Embryonic facial prominence (tissue), 1 donor: ENCODE results near the gene TNFRSF11A.

Source experiments
- DNase-seq: peaks from one replicate; pipeline ENCODE4 v3.0.0-alpha.2; 2016; ENCODE audit errors: extremely low spot score

Gene TNFRSF11A

GRCh38 chr18:62343316-62343715, 18.2 kb downstream of the TNFRSF11A start:
- DNase-seq, result no peak

- DNase-seq, result no peak
Measured at GRCh38 chr18:62345909-62346308, 20.8 kb downstream of the TNFRSF11A start.

GRCh38 chr18:62346333-62347088, 21.4 kb downstream of the TNFRSF11A start:
- no peak for DNase-seq

GRCh38 chr18:62347089-62347506, 22.0 kb downstream of the TNFRSF11A start:
- no peak for DNase-seq

GRCh38 chr18:62348474-62348873, 23.4 kb downstream of the TNFRSF11A start:
- DNase-seq, result no peak

- DNase-seq, result no peak
Measured at GRCh38 chr18:62353170-62353569, 28.1 kb downstream of the TNFRSF11A start.

- DNase-seq, result no peak
Measured at GRCh38 chr18:62354151-62354550, 29.0 kb downstream of the TNFRSF11A start.

GRCh38 chr18:62357079-62357719, 32.1 kb downstream of the TNFRSF11A start:
- DNase-seq, result no peak

GRCh38 chr18:62360805-62361204, 35.7 kb downstream of the TNFRSF11A start:
- no peak for DNase-seq

- no peak for DNase-seq
Measured at GRCh38 chr18:62361288-62361687, 36.2 kb downstream of the TNFRSF11A start.

- DNase-seq, result no peak
Measured at GRCh38 chr18:62364558-62364957, 39.4 kb downstream of the TNFRSF11A start.

- no peak for DNase-seq
Measured at GRCh38 chr18:62365420-62365819, 40.3 kb downstream of the TNFRSF11A start.

GRCh38 chr18:62366992-62367391, 41.9 kb downstream of the TNFRSF11A start:
- DNase-seq, result no peak

GRCh38 chr18:62368100-62368499, 43.0 kb downstream of the TNFRSF11A start:
- DNase-seq, result no peak

- DNase-seq, result no peak
Measured at GRCh38 chr18:62369129-62369644, 44.1 kb downstream of the TNFRSF11A start.

- peak; percentile 28 for DNase-seq
Measured at GRCh38 chr18:62370366-62370765, 45.3 kb downstream of the TNFRSF11A start.

GRCh38 chr18:62371436-62371835, 46.3 kb downstream of the TNFRSF11A start:
- no peak for DNase-seq

- DNase-seq, result no peak
Measured at GRCh38 chr18:62372156-62372555, 47.0 kb downstream of the TNFRSF11A start.

GRCh38 chr18:62372882-62373281, 47.8 kb downstream of the TNFRSF11A start:
- DNase-seq, result no peak

- DNase-seq, result no peak
Measured at GRCh38 chr18:62374410-62374965, 49.4 kb downstream of the TNFRSF11A start.

- DNase-seq, result no peak
Measured at GRCh38 chr18:62377131-62377807, 52.2 kb downstream of the TNFRSF11A start.

- DNase-seq, result no peak
Measured at GRCh38 chr18:62379051-62379450, 53.9 kb downstream of the TNFRSF11A start.
